ENCODE results near the gene TMEM8B.

DNA sequence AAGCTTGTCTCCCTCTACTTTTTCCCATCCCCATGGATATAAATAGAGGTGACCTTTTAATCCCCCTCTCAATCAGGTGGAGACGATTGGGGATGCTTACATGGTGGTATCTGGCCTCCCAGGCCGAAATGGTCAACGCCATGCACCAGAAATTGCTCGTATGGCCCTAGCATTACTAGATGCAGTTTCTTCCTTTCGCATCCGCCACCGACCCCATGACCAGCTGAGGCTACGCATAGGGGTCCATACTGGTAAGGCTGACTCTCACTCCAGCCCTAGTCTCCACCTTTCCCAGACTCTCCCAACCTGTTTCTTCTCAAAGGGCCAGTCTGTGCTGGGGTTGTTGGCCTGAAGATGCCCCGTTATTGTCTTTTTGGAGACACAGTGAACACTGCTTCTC, 20.6 kb upstream of the TMEM8B start:
- TF ChIP-seq, protein P1, sequence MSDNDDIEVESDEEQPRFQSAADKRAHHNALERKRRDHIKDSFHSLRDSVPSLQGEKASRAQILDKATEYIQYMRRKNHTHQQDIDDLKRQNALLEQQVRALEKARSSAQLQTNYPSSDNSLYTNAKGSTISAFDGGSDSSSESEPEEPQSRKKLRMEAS (IDR thresholded peaks at IDR 0.05; ENCODE audit: low read depth, low read length) = no peak
- TF ChIP-seq CTCF (IDR thresholded peaks at IDR 0.05; ENCODE audit: low read depth, low read length) = no peak
